ENCODE measurements around the gene ZNF740.

Gene ZNF740

GRCh38 chr12:53204351-53204750 lies 23.8 kb downstream of the ZNF740 start:
- no peaks in the 10 kb centered on the region for H3K4me1 ChIP-seq (ENCODE audit: control insufficient read depth, insufficient read depth, low read length)
- H3K9ac ChIP-seq (ENCODE audit: low read length): no peak overlapping the region
- H3K27me3 ChIP-seq (ENCODE audit: control insufficient read depth, insufficient read depth, low read length): peaks cover 18% of the 10 kb centered on the region
- no peaks in the 10 kb centered on the region for H3K36me3 ChIP-seq (ENCODE audit: control insufficient read depth, insufficient read depth, low read length)
- no peak overlapping the region for H3K27ac ChIP-seq (ENCODE audit: low read depth, low read length)
- no peak overlapping the region for H3K4me3 ChIP-seq (ENCODE audit: low read depth, low read length)
- H3K9me3 ChIP-seq (ENCODE audit: control insufficient read depth, insufficient read depth, low read depth, low read length): no peaks in the 10 kb centered on the region

GRCh38 chr12:53205747-53206419 lies 25.4 kb downstream of the ZNF740 start:
- Histone ChIP-seq H3K36me3 (ENCODE audit: control insufficient read depth, insufficient read depth, low read length) (peaks cover 7% of the 10 kb centered on the region), H3K9me3 (ENCODE audit: control insufficient read depth, insufficient read depth, low read depth, low read length) (no peaks in the 10 kb centered on the region), H3K27ac (ENCODE audit: low read depth, low read length) (no peak overlapping the region), H3K4me3 (ENCODE audit: low read depth, low read length) (no peak overlapping the region), H3K9ac (ENCODE audit: low read length) (no peak overlapping the region), H3K4me1 (ENCODE audit: control insufficient read depth, insufficient read depth, low read length) (no peaks in the 10 kb centered on the region), H3K27me3 (ENCODE audit: control insufficient read depth, insufficient read depth, low read length) (peaks cover 7% of the 10 kb centered on the region; the same call in 1 of the 2 replicates)

GRCh38 chr12:53207042-53207441 lies 26.5 kb downstream of the ZNF740 start, which contains the start of gene ITGB7:
TSS of gene ITGB7 (minus strand) at chr12:53207251. CDS start at chr12:53200443, 6,808 bp downstream.
- Histone ChIP-seq H3K36me3 (ENCODE audit: control insufficient read depth, insufficient read depth, low read length) (peaks cover 17% of the 10 kb centered on the region), H3K4me3 (ENCODE audit: low read depth, low read length) (no peak within 1 kb of the TSS), H3K9ac (ENCODE audit: low read length) (no peak within 1 kb of the TSS), H3K4me1 (ENCODE audit: control insufficient read depth, insufficient read depth, low read length) (no peaks in the 10 kb centered on the region), H3K27me3 (ENCODE audit: control insufficient read depth, insufficient read depth, low read length) (no peaks in the 10 kb centered on the region; the same call in 1 of the 2 replicates), H3K27ac (ENCODE audit: low read depth, low read length) (no peak within 1 kb of the TSS), H3K9me3 (ENCODE audit: control insufficient read depth, insufficient read depth, low read depth, low read length) (no peaks in the 10 kb centered on the region)

- no peak overlapping the region for H3K27ac ChIP-seq (ENCODE audit: low read depth, low read length)
- no peaks in the 10 kb centered on the region for H3K9me3 ChIP-seq (ENCODE audit: control insufficient read depth, insufficient read depth, low read depth, low read length)
- no peak overlapping the region for H3K4me3 ChIP-seq (ENCODE audit: low read depth, low read length)
- peaks cover under 1% of the 10 kb centered on the region for H3K4me1 ChIP-seq (ENCODE audit: control insufficient read depth, insufficient read depth, low read length)
- no peak overlapping the region for H3K9ac ChIP-seq (ENCODE audit: low read length)
- peaks cover 30% of the 10 kb centered on the region for H3K36me3 ChIP-seq (ENCODE audit: control insufficient read depth, insufficient read depth, low read length)
- H3K27me3 ChIP-seq (ENCODE audit: control insufficient read depth, insufficient read depth, low read length): no peaks in the 10 kb centered on the region; the same call in 1 of the 2 replicates
These were observed 27.9 kb downstream of the ZNF740 start for GRCh38 chr12:53208435-53208834.

GRCh38 chr12:53208877-53209463 lies 28.4 kb downstream of the ZNF740 start:
- Histone ChIP-seq H3K36me3 (ENCODE audit: control insufficient read depth, insufficient read depth, low read length) (peaks cover 35% of the 10 kb centered on the region), H3K9ac (ENCODE audit: low read length) (no peak overlapping the region), H3K27me3 (ENCODE audit: control insufficient read depth, insufficient read depth, low read length) (no peaks in the 10 kb centered on the region; the same call in 1 of the 2 replicates), H3K9me3 (ENCODE audit: control insufficient read depth, insufficient read depth, low read depth, low read length) (no peaks in the 10 kb centered on the region), H3K27ac (ENCODE audit: low read depth, low read length) (no peak overlapping the region), H3K4me3 (ENCODE audit: low read depth, low read length) (no peak overlapping the region), H3K4me1 (ENCODE audit: control insufficient read depth, insufficient read depth, low read length) (peaks cover 6% of the 10 kb centered on the region)

GRCh38 chr12:53210843-53211242 lies 30.3 kb downstream of the ZNF740 start:
- Histone ChIP-seq H3K4me3 (ENCODE audit: low read depth, low read length) (no peak overlapping the region), H3K4me1 (ENCODE audit: control insufficient read depth, insufficient read depth, low read length) (peaks cover 25% of the 10 kb centered on the region), H3K9me3 (ENCODE audit: control insufficient read depth, insufficient read depth, low read depth, low read length) (no peaks in the 10 kb centered on the region), H3K9ac (ENCODE audit: low read length) (no peak overlapping the region), H3K27ac (ENCODE audit: low read depth, low read length) (no peak overlapping the region), H3K36me3 (ENCODE audit: control insufficient read depth, insufficient read depth, low read length) (peaks cover 41% of the 10 kb centered on the region), H3K27me3 (ENCODE audit: control insufficient read depth, insufficient read depth, low read length) (no peaks in the 10 kb centered on the region; the same call in 1 of the 2 replicates)

- no peak overlapping the region for H3K9ac ChIP-seq (ENCODE audit: low read length)
- no peaks in the 10 kb centered on the region for H3K9me3 ChIP-seq (ENCODE audit: control insufficient read depth, insufficient read depth, low read depth, low read length)
- H3K27ac ChIP-seq (ENCODE audit: low read depth, low read length): no peak overlapping the region
- no peaks in the 10 kb centered on the region; the same call in 1 of the 2 replicates for H3K27me3 ChIP-seq (ENCODE audit: control insufficient read depth, insufficient read depth, low read length)
- peaks cover 34% of the 10 kb centered on the region for H3K4me1 ChIP-seq (ENCODE audit: control insufficient read depth, insufficient read depth, low read length)
- H3K36me3 ChIP-seq (ENCODE audit: control insufficient read depth, insufficient read depth, low read length): peaks cover 41% of the 10 kb centered on the region
- no peak overlapping the region for H3K4me3 ChIP-seq (ENCODE audit: low read depth, low read length)
These were observed 31.2 kb downstream of the ZNF740 start for GRCh38 chr12:53211476-53212381.

- Histone ChIP-seq H3K4me1 (ENCODE audit: control insufficient read depth, insufficient read depth, low read length) (peaks cover 44% of the 10 kb centered on the region), H3K36me3 (ENCODE audit: control insufficient read depth, insufficient read depth, low read length) (peaks cover 41% of the 10 kb centered on the region), H3K9ac (ENCODE audit: low read length) (no peak overlapping the region)
These were observed 32.4 kb downstream of the ZNF740 start for GRCh38 chr12:53212931-53213330.

GRCh38 chr12:53213348-53213747 lies 32.8 kb downstream of the ZNF740 start:
- no peak overlapping the region for H3K27ac ChIP-seq (ENCODE audit: low read depth, low read length)
- H3K4me1 ChIP-seq (ENCODE audit: control insufficient read depth, insufficient read depth, low read length): peaks cover 48% of the 10 kb centered on the region
- no peaks in the 10 kb centered on the region for H3K9me3 ChIP-seq (ENCODE audit: control insufficient read depth, insufficient read depth, low read depth, low read length)
- peaks cover 41% of the 10 kb centered on the region for H3K36me3 ChIP-seq (ENCODE audit: control insufficient read depth, insufficient read depth, low read length)
- no peak overlapping the region for H3K4me3 ChIP-seq (ENCODE audit: low read depth, low read length)
- no peaks in the 10 kb centered on the region for H3K27me3 ChIP-seq (ENCODE audit: control insufficient read depth, insufficient read depth, low read length)
- no peak overlapping the region for H3K9ac ChIP-seq (ENCODE audit: low read length)

More at GRCh38 chr12:53212931-53213330, 32.4 kb downstream of the ZNF740 start:
- Histone ChIP-seq H3K4me3 (ENCODE audit: low read depth, low read length) (no peak overlapping the region), H3K27me3 (ENCODE audit: control insufficient read depth, insufficient read depth, low read length) (no peaks in the 10 kb centered on the region), H3K27ac (ENCODE audit: low read depth, low read length) (no peak overlapping the region), H3K9me3 (ENCODE audit: control insufficient read depth, insufficient read depth, low read depth, low read length) (no peaks in the 10 kb centered on the region)

- peaks cover 53% of the 10 kb centered on the region for H3K4me1 ChIP-seq (ENCODE audit: control insufficient read depth, insufficient read depth, low read length)
- H3K27ac ChIP-seq (ENCODE audit: low read depth, low read length): no peak overlapping the region
- no peaks in the 10 kb centered on the region for H3K9me3 ChIP-seq (ENCODE audit: control insufficient read depth, insufficient read depth, low read depth, low read length)
- no peak overlapping the region for H3K4me3 ChIP-seq (ENCODE audit: low read depth, low read length)
- H3K27me3 ChIP-seq (ENCODE audit: control insufficient read depth, insufficient read depth, low read length): peaks cover 4% of the 10 kb centered on the region
- no peak overlapping the region for H3K9ac ChIP-seq (ENCODE audit: low read length)
- H3K36me3 ChIP-seq (ENCODE audit: control insufficient read depth, insufficient read depth, low read length): peaks cover 41% of the 10 kb centered on the region
These were observed 33.7 kb downstream of the ZNF740 start for GRCh38 chr12:53214221-53214620.
